ENCODE measurements around the gene TNS3. TPM values are rescaled to one million over a fixed set of nuclear protein-coding genes. Genes with fewer than 3 reads are reported as not detected.

TNS3 gene
- total RNA-seq, 1 donor from 2014 or later = 452 TPM

GRCh38 chr7:47369736-47370135, 212.2 kb downstream of the TNS3 start:
- no peak overlapping the region for H3K27ac Mint-ChIP-seq
- peaks cover 28% of the 10 kb centered on the region for H3K4me1 Mint-ChIP-seq
- no peaks in the 10 kb centered on the region for H3K27me3 Mint-ChIP-seq (ENCODE audit: low read depth)
- H3K9me3 Mint-ChIP-seq = no peaks in the 10 kb centered on the region
- H3K36me3 Mint-ChIP-seq = peaks cover 31% of the 10 kb centered on the region
- TF ChIP-seq, protein P1, sequence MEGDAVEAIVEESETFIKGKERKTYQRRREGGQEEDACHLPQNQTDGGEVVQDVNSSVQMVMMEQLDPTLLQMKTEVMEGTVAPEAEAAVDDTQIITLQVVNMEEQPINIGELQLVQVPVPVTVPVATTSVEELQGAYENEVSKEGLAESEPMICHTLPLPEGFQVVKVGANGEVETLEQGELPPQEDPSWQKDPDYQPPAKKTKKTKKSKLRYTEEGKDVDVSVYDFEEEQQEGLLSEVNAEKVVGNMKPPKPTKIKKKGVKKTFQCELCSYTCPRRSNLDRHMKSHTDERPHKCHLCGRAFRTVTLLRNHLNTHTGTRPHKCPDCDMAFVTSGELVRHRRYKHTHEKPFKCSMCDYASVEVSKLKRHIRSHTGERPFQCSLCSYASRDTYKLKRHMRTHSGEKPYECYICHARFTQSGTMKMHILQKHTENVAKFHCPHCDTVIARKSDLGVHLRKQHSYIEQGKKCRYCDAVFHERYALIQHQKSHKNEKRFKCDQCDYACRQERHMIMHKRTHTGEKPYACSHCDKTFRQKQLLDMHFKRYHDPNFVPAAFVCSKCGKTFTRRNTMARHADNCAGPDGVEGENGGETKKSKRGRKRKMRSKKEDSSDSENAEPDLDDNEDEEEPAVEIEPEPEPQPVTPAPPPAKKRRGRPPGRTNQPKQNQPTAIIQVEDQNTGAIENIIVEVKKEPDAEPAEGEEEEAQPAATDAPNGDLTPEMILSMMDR (IDR thresholded peaks at IDR 0.05; ENCODE audit: unreplicated experiment) = no peak
- no peak for DNase-seq (ENCODE audit: low spot score in 2 of 2, unreplicated experiment in 2 of 2)
- H3K4me3 Mint-ChIP-seq = no peak overlapping the region

DNA sequence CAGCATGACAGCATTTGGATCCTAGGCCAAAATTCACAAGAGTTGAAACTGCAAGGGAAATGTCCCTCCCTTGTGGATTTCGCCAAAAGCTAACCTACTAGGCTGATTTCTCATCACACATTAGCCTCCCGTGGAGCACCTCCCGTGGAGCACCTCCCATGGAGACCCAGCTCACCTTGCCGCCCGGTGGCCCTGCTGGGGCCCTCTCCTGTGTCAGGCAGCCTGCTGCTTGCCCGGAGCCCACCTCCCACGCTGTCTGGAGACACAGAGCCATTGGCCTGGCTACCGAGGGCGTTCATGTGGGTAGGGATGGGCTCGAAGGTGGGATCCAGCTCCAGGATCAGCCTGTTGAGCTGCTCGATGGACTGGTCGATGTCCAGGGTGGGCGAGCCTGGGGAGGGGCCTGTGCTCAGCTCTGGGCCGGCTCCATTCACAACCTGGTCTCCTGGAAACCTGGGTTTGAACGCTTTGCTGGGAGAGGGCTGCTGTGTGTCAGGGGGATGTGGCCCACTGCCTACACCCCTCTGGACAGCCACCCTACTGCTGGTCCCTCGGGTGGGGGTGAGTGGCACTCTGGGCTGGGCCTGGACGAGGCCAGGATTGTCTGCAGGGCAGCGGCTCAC, 213.6 kb downstream of the TNS3 start:
- Mint-ChIP-seq H3K4me1 (peaks cover 21% of the 10 kb centered on the region), H3K9me3 (no peaks in the 10 kb centered on the region), H3K4me3 (no peak overlapping the region), H3K36me3 (peaks cover 33% of the 10 kb centered on the region), H3K27ac (no peak overlapping the region), H3K27me3 (ENCODE audit: low read depth) (no peaks in the 10 kb centered on the region)
- no peak for DNase-seq (ENCODE audit: low spot score in 2 of 2, unreplicated experiment in 2 of 2)
- TF ChIP-seq, protein P1 (IDR thresholded peaks at IDR 0.05; ENCODE audit: unreplicated experiment) = no peak

DNA sequence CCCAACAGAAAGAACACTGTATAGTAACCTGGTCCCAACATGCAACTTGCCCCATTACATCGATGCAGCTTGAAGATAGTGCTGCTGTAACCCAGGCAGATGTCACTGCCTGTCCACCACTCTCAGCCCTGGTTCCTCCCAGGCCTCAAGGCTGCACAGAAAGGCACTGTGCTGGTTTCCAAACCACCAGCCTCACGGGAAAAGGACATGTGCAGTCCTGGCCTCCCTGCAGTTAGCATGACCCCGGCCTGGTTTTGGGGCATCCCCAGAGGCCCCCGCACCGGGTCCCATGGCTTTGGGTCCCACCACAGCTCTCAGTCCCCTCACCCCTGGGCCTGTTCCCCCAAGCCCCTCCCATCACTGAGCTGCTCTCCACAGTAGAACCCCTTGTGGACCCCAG, 214.5 kb downstream of the TNS3 start:
- Mint-ChIP-seq H3K27ac (peak overlapping the region; percentile 41), H3K4me1 (peaks cover 14% of the 10 kb centered on the region), H3K9me3 (no peaks in the 10 kb centered on the region), H3K36me3 (peaks cover 33% of the 10 kb centered on the region), H3K4me3 (no peak overlapping the region), H3K27me3 (ENCODE audit: low read depth) (no peaks in the 10 kb centered on the region)
- TF ChIP-seq, protein P1 (IDR thresholded peaks at IDR 0.05; ENCODE audit: unreplicated experiment) = no peak
- no peak for DNase-seq (ENCODE audit: low spot score in 2 of 2, unreplicated experiment in 2 of 2)

DNA sequence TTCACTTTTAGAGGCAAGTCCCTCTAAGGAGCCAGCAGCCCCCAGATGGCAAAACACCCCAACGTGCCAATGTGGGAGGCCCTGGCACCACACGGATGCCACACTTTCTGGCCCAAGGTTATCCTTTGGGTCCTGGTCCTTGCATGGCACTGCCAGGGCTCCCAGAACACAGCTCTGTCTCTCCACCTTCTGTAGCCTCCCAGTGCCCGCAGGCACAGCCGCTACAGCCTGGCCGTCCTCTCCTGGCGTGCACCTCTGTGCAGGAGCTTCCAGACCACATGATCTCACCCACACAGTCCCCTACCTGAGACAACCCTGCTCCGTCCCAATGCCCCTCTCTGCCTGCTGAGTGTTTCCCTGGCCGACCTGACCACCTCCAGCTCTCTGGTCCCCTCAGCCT, 215.0 kb downstream of the TNS3 start:
- Mint-ChIP-seq H3K27ac (peak overlapping the region; percentile 17), H3K36me3 (peaks cover 33% of the 10 kb centered on the region), H3K4me3 (no peak overlapping the region)

DNA sequence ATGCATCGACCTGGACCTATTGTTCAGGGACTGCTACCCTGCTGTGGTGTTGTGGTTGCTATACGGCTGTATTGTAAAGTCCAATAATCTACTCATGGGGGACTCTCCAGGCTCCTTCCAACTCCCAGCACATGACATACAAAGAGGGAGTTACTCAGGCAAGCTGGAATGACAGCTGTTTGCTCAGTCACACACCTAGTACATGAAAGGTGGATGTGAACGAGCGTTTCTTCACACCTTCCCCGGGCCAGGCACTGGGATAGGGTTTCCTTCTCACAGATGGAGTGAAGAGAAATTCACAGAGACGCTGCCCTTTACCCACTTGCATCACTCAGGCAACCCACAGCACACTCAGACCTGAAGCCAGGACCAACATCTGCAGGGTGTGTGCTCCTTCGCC, 215.7 kb downstream of the TNS3 start:
- no peak overlapping the region for H3K4me3 Mint-ChIP-seq
- H3K27me3 Mint-ChIP-seq (ENCODE audit: low read depth) = no peaks in the 10 kb centered on the region
- H3K27ac Mint-ChIP-seq = no peak overlapping the region
- H3K9me3 Mint-ChIP-seq = no peaks in the 10 kb centered on the region
- TF ChIP-seq, protein P1 (IDR thresholded peaks at IDR 0.05; ENCODE audit: unreplicated experiment) = no peak
- peaks cover 34% of the 10 kb centered on the region for H3K36me3 Mint-ChIP-seq
- peaks cover 13% of the 10 kb centered on the region for H3K4me1 Mint-ChIP-seq
- DNase-seq (ENCODE audit: low spot score in 2 of 2, unreplicated experiment in 2 of 2) = no peak

More for the DNA sequence above, 215.0 kb downstream of the TNS3 start:
- Mint-ChIP-seq H3K9me3 (no peaks in the 10 kb centered on the region), H3K4me1 (peaks cover 11% of the 10 kb centered on the region), H3K27me3 (ENCODE audit: low read depth) (no peaks in the 10 kb centered on the region)
- DNase-seq (ENCODE audit: low spot score in 2 of 2, unreplicated experiment in 2 of 2) = no peak
- TF ChIP-seq, protein P1 (IDR thresholded peaks at IDR 0.05; ENCODE audit: unreplicated experiment) = no peak

Data from mesothelial cell of epicardium (in vitro differentiated cells).